Transverse colon (tissue), 4 donors: ENCODE results near the gene EPPIN. TPM values are rescaled to one million over a fixed set of nuclear protein-coding genes. Genes with fewer than 3 reads are reported as not detected.
"Not testable (repeated sequence)": the region's sequence is repeated elsewhere in the genome, so short reads cannot be mapped to it uniquely, and the experiment has no call there.

ENCODE experiments used
- DNase-seq: peaks from one replicate; pipeline ENCODE4 v3.0.0-alpha.2; 2019
- H3K27ac ChIP-seq, 4 donors: fragments of 200-600 bp; sonication (generic); 2 replicates each; pipeline ENCODE4 v1.5.1; 2016 to 2018; ENCODE audit warnings: inconsistent platforms in 4 of 4
- H3K27me3 ChIP-seq: fragments of 200-600 bp; sonication (generic); 2 replicates; pipeline ENCODE4 v1.5.1; 2017; ENCODE audit warnings: inconsistent platforms
- H3K36me3 ChIP-seq, 4 donors: fragments of 200-600 bp; sonication (generic); 2 replicates each; pipeline ENCODE4 v1.5.1; 2017 to 2019; ENCODE audit warnings: inconsistent platforms in 4 of 4
- H3K4me1 ChIP-seq, 4 donors: fragments of 200-600 bp; sonication (generic); 2 replicates each; pipeline ENCODE4 v1.5.1; 2017 to 2020; ENCODE audit warnings: inconsistent platforms in 4 of 4
- H3K4me3 ChIP-seq, 4 donors: fragments of 200-600 bp; sonication (generic); 1 replicate in 1 of 4; 2 replicates in 3 of 4; pipeline versions ENCODE4 v1.5.1 to v1.6.1; 2017 to 2019; ENCODE audit warnings: inconsistent platforms in 4 of 4
- H3K9me3 ChIP-seq, 2 donors: fragments of 200-600 bp; sonication (generic); 2 replicates each; pipeline ENCODE4 v1.5.1; 2017 to 2019; ENCODE audit warnings: inconsistent platforms in 2 of 2
- CTCF ChIP-seq, 5 experiments: fragments of 200-600 bp in 3 of 5; fragments of 450-650 bp in 2 of 5; sonication (generic) in 3 of 5; IDR thresholded peaks; 1 replicate in 2 of 5; 2 replicates in 3 of 5; pipeline ENCODE4 v1.5.1; 2016 to 2017; ENCODE audit warnings: antibody characterized with exemption in 5 of 5, inconsistent platforms in 3 of 5, mild to moderate bottlenecking in 2 of 5, moderate library complexity in 1 of 5
- EP300 ChIP-seq: sonication (generic); formaldehyde crosslinking; IDR thresholded peaks from one replicate; pipeline ENCODE4 v1.6.1; 2017; ENCODE audit warnings: antibody characterized with exemption, low read depth
- POLR2A ChIP-seq: fragments of 450-650 bp; IDR thresholded peaks from one replicate; pipeline ENCODE4 v1.6.1; 2016; ENCODE audit warnings: antibody characterized with exemption, mild to moderate bottlenecking, moderate library complexity
- POLR2AphosphoS5 ChIP-seq, 3 donors: sonication (generic); formaldehyde crosslinking; IDR thresholded peaks; one replicate each; pipeline ENCODE4 v1.6.1; 2016; ENCODE audit warnings: antibody characterized with exemption in 3 of 3
- WGBS, 2 donors: methylation state at CpG; one replicate each; pipeline ENCODE4 v1.1.5; 2018; ENCODE audit warnings: low coverage in 1 of 2; 5-methylcytosine and 5-hydroxymethylcytosine counted together
- in situ Hi-C, 4 donors: fragments of 200-750 bp; cut with MboI; loops; one replicate each; pipeline versions ENCODE4 v1.15.0 to v1.15.1; 2017; ENCODE audit warnings: low sequenced_read_pairs in 3 of 4, low pct_ligation_motif_present in 1 of 4, low pct_unique_long_range_greater_than_20kb in 1 of 4
- intact Hi-C: fragments of 100-400 bp; cut with DNase I; formaldehyde crosslinking; loops from one replicate; pipeline ENCODE4 v1.15.1; 2023; ENCODE audit warnings: low total_unique reads
- total RNA-seq, 4 donors: library from RNA; depleted of rRNA; stranded (reverse); fragments of >200 nt; gene quantifications; one replicate each; pipeline ENCODE4 v1.1.0, GENCODE V29; 2016

EPPIN gene
- total RNA-seq, 4 donors from 2014 or later = not detected

- H3K27me3 ChIP-seq = peaks cover 3% of the 10 kb centered on the region
- H3K36me3 ChIP-seq = no peaks in the 10 kb centered on the region
- 82 to 88% methylated on average over 3 of the region's 3 CpGs for WGBS, 2 donors
- in situ Hi-C loops (loop anchor here in 1 of 4 donors (25.0 kb wide), 1 partner anchor 186 kb away; no protein-coding TSS in a partner anchor), intact Hi-C loops (no loop called here)
- no peak for TF ChIP-seq POLR2A
- no peak for TF ChIP-seq EP300
- TF ChIP-seq CTCF (IDR thresholded peaks at IDR 0.05) = no peak
- no peak for TF ChIP-seq POLR2AphosphoS5 (IDR thresholded peaks at IDR 0.05)
- no peaks in the 10 kb centered on the region for H3K9me3 ChIP-seq
- H3K4me3 ChIP-seq = no peak overlapping the region
- no peaks in the 10 kb centered on the region for H3K4me1 ChIP-seq
- no peak overlapping the region for H3K27ac ChIP-seq
- no peak for DNase-seq
These were observed 28.7 kb upstream of the EPPIN start for GRCh38 chr20:45575931-45576330.

GRCh38 chr20:45569650-45570049 is 22.4 kb upstream of the EPPIN start:
- H3K9me3 ChIP-seq, in situ Hi-C loops, intact Hi-C loops, H3K27ac ChIP-seq, H3K4me3 ChIP-seq, H3K27me3 ChIP-seq, DNase-seq, H3K36me3 ChIP-seq, H3K4me1 ChIP-seq: not testable (repeated sequence)
- 89 to 100% methylated on average over 1 of the region's 1 CpG for WGBS, 2 donors

GRCh38 chr20:45564760-45565276 is 17.6 kb upstream of the EPPIN start:
- intact Hi-C loops = no loop called here
- in situ Hi-C loops = no loop called here

GRCh38 chr20:45555198-45555597 is 8.0 kb upstream of the EPPIN start:
- H3K36me3 ChIP-seq = no peaks in the 10 kb centered on the region
- 86 to 100% methylated on average over 1 of the region's 1 CpG for WGBS, 2 donors
- intact Hi-C loops = no loop called here
- peaks cover 2% of the 10 kb centered on the region for H3K27me3 ChIP-seq
- TF ChIP-seq CTCF (IDR thresholded peaks at IDR 0.05) = no peak
- no peak for TF ChIP-seq EP300
- no peak for TF ChIP-seq POLR2AphosphoS5 (IDR thresholded peaks at IDR 0.05)
- TF ChIP-seq POLR2A = no peak
- peaks cover 0 to 6% (median 0%) of the 10 kb centered on the region in 4 donors for H3K4me1 ChIP-seq
- H3K4me3 ChIP-seq = no peak overlapping the region
- DNase-seq = no peak
- H3K27ac ChIP-seq = no peak overlapping the region
- in situ Hi-C loops = no loop called here
- no peaks in the 10 kb centered on the region for H3K9me3 ChIP-seq

More at GRCh38 chr20:45564760-45565276, 17.6 kb upstream of the EPPIN start:
- Histone ChIP-seq H3K9me3 (no peaks in the 10 kb centered on the region), H3K4me3 (no peak overlapping the region), H3K4me1 (no peaks in the 10 kb centered on the region), H3K27ac (no peak overlapping the region), H3K27me3 (peaks cover 7% of the 10 kb centered on the region), H3K36me3 (no peaks in the 10 kb centered on the region)
- TF ChIP-seq CTCF (IDR thresholded peaks at IDR 0.05) (no peak), POLR2A (no peak), EP300 (no peak), POLR2AphosphoS5 (IDR thresholded peaks at IDR 0.05) (no peak)
- no peak for DNase-seq
- 82 to 83% methylated on average over 2 of the region's 2 CpGs for WGBS, 2 donors

GRCh38 chr20:45552456-45552855 is 5.3 kb upstream of the EPPIN start:
- in situ Hi-C loops (no loop called here), intact Hi-C loops (no loop called here)
- WGBS, 2 donors = 58 to 75% methylated on average over 2 of the region's 2 CpGs
- peaks cover 0 to 6% (median 0%) of the 10 kb centered on the region in 4 donors for H3K4me1 ChIP-seq
- H3K27me3 ChIP-seq = no peaks in the 10 kb centered on the region
- no peak for TF ChIP-seq EP300
- TF ChIP-seq POLR2A = no peak
- TF ChIP-seq POLR2AphosphoS5 (IDR thresholded peaks at IDR 0.05) = no peak
- TF ChIP-seq CTCF (IDR thresholded peaks at IDR 0.05) = no peak
- peak overlapping the region in 1 of 4 donors; percentile 46 for H3K27ac ChIP-seq
- no peak overlapping the region for H3K4me3 ChIP-seq
- no peaks in the 10 kb centered on the region for H3K9me3 ChIP-seq
- no peaks in the 10 kb centered on the region for H3K36me3 ChIP-seq
- no peak for DNase-seq
